Endometrial microvascular endothelial cells (primary cell): ENCODE results near the gene SMC2. TPM values are rescaled to one million over a fixed set of nuclear protein-coding genes. Genes with fewer than 3 reads are reported as not detected.

Experiments used
- in situ Hi-C: cut with HindIII; loops from 2 replicates; pipeline ENCODE4 v1.10.0; 2017; ENCODE audit warnings: low sequenced_read_pairs, low pct_unique_long_range_greater_than_20kb; ENCODE audit errors: inconsistent ontology term
- total RNA-seq: library from RNA; depleted of rRNA; stranded (reverse); fragments of >200 nt; gene quantifications from one replicate; pipeline ENCODE4 v1.2.3, GENCODE V29; 2015; ENCODE audit errors: inconsistent ontology term

The SMC2 gene
- 22.5 TPM for total RNA-seq

DNA sequence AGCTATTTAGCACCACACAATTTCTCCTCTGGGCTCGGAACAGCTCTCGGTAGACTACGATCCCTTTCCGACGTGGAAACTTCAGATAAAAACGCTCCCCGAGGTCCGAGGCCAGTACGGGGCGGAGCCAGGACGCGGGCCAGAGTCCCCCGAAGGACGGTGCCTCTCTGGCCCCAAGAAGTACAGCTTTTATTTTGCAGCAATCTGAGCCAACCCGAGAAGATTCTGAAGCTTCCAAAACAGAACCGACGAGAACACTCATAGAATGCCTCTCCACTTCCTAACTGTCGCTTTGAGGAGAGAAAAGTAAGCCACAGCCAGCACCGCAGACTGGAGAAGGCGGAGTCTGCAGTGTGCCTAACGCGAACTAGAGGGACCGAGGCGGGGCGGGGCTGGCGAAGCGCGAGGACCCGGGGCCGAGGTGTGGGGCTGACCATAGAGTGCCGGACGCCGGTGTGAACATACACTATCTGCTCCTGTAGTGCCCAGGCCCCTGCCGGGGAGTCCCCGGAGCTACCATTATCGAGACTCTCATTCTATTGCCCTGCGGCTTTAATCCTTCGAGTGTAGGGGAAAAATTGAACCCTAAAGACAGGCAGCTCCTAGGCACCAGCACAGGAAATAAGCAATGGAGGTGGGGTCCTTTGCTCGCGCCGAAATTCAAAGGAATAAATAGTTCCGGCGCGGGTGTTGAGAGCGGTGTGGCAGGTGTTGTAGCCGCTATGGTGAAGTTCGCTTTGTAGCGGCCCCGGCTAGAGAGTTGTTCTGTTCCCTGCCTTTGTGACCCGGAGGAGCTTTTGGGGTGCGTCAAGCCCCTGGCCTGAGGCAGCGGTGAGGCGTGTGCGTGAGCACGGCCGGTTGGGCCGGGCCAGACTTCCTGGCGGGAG is at the start of gene SMC2:
SMC2 (plus strand) TSS at position 663 of the 887 bp plus-strand sequence. CDS start 1,076 bp downstream, outside the sequence.
- in situ Hi-C loops = no loop called here

GRCh38 chr9:104068546-104068945 is 25.6 kb upstream of the SMC2 start:
- in situ Hi-C loops = no loop called here

GRCh38 chr9:104069288-104069687 is 24.8 kb upstream of the SMC2 start:
- in situ Hi-C loops = no loop called here

DNA sequence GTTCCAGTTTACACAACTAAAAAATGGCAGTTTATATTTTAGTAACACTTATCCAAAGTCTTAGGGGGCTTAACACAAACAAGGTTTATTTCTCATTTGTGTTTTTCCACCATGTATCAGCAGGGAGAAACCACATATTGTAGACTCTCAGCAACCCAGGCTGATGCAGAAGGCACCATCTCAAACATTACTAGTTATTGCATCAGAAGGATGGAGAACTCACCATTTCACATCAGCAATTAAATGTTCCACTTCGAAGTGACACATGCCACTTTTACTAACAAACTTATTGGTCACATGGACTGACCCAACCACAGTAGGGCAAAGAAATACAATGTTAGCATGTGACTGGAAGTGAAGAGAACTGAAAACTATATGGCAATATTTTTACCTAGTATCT is 22.5 kb upstream of the SMC2 start:
- in situ Hi-C loops = no loop called here

GRCh38 chr9:104073098-104073769 is 20.9 kb upstream of the SMC2 start:
- in situ Hi-C loops = no loop called here

DNA sequence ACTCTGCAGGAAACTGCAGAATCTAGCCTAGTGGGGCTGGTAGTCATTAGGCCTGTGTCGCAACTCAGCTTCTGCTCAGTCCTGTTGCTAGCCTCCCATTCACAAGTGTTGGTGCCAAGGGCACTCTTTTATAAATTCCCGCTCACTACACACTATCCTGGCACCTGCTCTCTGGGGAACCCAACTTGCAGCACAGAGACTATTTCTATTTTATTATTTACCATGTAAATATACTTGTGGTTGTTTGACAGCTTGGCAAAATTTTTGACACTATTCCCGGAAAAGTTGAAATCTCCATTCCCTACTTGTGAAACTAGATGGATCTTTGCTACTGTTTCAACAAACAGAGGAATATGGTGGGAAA is 20.4 kb upstream of the SMC2 start:
- in situ Hi-C loops = no loop called here

DNA sequence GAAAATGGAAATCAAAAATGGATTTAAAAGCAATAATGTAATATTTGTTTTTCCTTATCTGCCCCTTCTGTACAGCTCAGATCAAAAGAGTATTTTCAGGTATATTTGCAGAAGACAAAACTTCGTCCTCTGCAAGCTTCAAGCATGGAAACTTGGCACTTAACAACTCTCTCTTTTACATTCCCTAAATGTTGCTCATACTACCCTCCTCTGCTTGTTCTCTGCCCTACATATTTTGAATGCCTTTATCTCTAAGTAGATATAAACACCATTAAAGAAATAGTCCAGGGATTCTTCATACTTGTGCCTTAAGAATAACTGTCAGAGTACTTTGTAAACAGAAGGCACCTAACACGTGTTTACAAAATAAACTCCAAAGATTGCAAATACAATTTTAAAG is 19.2 kb upstream of the SMC2 start:
- in situ Hi-C loops = no loop called here

- in situ Hi-C loops = no loop called here
Observed at GRCh38 chr9:104075801-104076753, 18.0 kb upstream of the SMC2 start.

DNA sequence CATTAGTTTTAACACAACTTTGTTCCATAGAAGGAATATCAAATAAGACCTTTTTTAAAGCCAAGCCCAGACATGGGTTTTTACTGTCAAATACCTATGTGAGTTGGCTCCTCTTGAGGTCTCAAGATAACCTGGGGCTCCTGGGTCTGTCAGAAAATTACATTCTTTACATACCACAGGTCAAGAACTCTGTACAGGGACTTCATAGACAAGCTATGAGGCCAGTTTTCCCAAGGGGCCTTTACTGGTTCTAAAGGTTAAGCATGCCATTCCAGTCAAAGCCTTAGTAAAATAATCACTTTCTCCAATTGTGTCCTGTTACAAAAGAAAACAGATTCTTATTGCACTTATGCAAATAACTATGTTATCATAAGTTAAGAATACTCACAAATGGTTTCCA is 15.5 kb upstream of the SMC2 start:
- in situ Hi-C loops = no loop called here

GRCh38 chr9:104080983-104081382 is 13.1 kb upstream of the SMC2 start:
- in situ Hi-C loops = no loop called here

GRCh38 chr9:104082168-104082567 is 11.9 kb upstream of the SMC2 start:
- in situ Hi-C loops = no loop called here

- in situ Hi-C loops = no loop called here
Observed at GRCh38 chr9:104085525-104085924, 8.6 kb upstream of the SMC2 start.

GRCh38 chr9:104087894-104088293 is 6.2 kb upstream of the SMC2 start:
- in situ Hi-C loops = no loop called here

DNA sequence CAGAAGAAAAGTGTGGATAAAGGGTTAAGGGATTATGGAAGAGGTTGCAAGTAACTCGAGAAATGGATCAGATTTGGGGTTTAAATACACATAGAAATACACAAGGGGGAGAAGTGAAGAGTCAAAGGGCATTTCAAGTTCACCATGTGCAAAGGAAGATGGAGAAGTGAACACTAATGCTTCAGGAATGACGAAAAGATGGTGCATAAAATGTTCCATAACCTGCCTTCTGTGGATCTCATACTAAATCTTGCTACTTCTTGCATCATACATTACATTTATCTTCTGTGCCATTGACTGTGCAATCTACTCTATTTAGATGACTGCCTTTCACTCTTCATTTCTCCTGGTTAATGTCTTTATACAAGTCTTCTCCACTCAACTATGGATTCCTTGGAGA is 5.7 kb upstream of the SMC2 start:
- in situ Hi-C loops = no loop called here

DNA sequence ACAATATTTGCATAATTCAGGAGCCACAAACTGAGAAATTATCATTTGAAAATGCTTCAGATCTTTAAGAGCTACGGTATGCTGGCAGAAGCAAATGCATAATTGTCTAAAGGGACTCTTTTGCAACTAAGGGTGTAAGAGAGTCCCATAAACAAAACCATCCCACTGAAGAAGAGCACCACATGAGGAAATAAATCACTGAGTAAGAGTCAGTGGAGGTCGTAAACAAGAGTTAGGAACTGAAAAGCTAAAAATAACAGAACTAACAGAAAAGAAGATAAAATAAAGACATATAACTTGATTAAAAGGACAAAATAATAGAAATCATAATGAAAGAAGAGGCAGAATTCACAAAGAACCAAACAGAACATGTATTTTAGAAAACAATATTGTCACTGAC is 3.5 kb upstream of the SMC2 start:
- in situ Hi-C loops = no loop called here

DNA sequence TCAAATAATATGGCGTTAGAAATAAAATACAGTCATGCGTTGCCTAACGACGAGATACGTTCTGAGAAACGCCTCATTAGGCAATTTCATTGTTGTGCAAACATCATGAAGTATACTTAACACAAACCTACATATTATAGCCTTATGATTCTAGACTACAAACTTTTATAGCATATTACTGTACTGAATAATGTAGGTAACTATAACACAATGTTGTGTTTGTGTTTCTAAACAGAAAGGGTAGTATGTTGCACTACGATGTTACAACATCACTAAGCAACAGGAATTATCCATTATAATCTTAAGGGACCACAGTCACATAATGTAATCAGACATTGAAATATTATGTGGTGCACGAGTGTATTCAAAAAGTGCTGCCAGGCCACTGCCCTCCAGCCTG is 3.0 kb upstream of the SMC2 start:
- in situ Hi-C loops = no loop called here

DNA sequence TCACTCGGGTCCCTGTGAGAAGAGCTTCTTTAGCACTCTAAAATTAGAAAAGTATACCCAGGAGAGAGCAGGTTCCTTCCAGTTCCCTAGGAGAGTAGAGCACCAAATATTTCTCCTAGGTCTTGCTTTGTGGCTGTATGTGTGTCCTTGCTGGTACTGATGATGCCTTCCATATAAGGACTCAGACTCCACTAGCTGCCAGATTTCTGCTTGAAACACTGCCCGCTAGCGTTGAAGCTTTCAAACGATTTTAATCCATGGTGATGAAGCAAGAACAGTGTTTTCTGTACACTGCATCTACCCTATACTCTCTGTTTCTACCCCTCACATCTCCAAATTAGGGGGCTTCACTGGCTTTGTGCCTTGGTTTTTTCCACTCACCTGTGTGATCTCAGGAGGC is 2.4 kb upstream of the SMC2 start:
- in situ Hi-C loops = no loop called here

GRCh38 chr9:104092192-104092591 is 1.9 kb upstream of the SMC2 start:
- in situ Hi-C loops = no loop called here

DNA sequence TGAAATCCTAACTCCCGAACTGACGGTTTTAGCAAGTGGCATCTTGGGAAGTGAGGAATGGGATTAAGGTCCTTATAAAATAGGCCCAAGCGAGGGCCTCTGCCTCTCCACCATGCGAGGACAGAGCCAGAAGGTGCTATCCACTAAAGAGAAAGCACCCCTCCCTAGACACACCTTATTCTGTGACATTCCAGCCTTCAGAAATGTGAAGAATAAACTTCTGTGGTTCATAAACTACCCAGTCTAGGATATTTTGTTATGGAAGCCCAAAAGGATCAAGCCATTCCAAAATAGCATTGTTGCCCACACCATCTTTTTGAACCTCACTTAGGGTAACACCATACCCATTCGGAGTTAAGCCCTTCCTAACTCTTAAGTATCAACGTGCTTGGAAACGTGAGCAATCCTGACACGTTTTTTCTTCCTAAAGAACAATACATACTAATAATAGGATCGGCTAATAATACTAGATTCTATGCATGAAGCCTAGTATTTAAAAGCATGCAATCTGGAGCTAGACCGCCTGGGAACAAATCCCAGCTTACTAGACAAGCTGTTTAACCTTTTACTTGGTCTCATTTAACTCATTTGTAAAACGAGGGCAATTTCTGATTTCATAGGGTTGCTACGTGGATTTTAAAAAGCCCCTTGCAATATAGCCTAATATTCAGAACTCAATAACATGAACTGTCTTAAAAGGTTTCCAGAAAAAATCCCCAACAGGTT is 1.1 kb upstream of the SMC2 start:
- in situ Hi-C loops = no loop called here
